Measurements from ENCODE around the gene TMEM63C. TPM values are rescaled to one million over a fixed set of nuclear protein-coding genes. Genes with fewer than 3 reads are reported as not detected.

The TMEM63C gene
- total RNA-seq, 2 donors from 2014 or later = under 0.01 TPM; not detected in 1

- Histone ChIP-seq H3K27ac (no peak overlapping the region), H3K4me1 (ENCODE audit: control insufficient read depth in 1 of 2, low read depth in 2 of 2) (no peaks in the 10 kb centered on the region), H3K27me3 (replicated peaks; ENCODE audit: insufficient read depth) (no peaks in the 10 kb centered on the region), H3K4me3 (no peak overlapping the region), H3K9me3 (no peaks in the 10 kb centered on the region), H3K36me3 (no peaks in the 10 kb centered on the region)
- TF ChIP-seq CTCF (IDR thresholded peaks at IDR 0.05) = no peak
- DNase-seq (ENCODE audit: low spot score) = no peak
- no peak for ATAC-seq (ENCODE audit: insufficient number of reproducible peaks, low FRiP score, low read depth)
Observed at GRCh38 chr14:77260199-77260598, 78.6 kb downstream of the TMEM63C start.

- ATAC-seq (ENCODE audit: insufficient number of reproducible peaks, low FRiP score, low read depth) = no peak
- no peaks in the 10 kb centered on the region for H3K36me3 ChIP-seq
- DNase-seq (ENCODE audit: low spot score) = no peak
Observed at GRCh38 chr14:77260631-77261030, 79.0 kb downstream of the TMEM63C start.

GRCh38 chr14:77264466-77265186 lies 83.0 kb downstream of the TMEM63C start:
- no peaks in the 10 kb centered on the region for H3K27me3 ChIP-seq (replicated peaks; ENCODE audit: insufficient read depth)
- ATAC-seq (ENCODE audit: insufficient number of reproducible peaks, low FRiP score, low read depth) (no peak), DNase-seq (ENCODE audit: low spot score) (no peak)
- H3K9me3 ChIP-seq = peaks cover 4% of the 10 kb centered on the region
- H3K4me3 ChIP-seq = no peak overlapping the region
- H3K36me3 ChIP-seq = no peaks in the 10 kb centered on the region
- no peak for TF ChIP-seq CTCF (IDR thresholded peaks at IDR 0.05)
- H3K4me1 ChIP-seq (ENCODE audit: control insufficient read depth in 1 of 2, low read depth in 2 of 2) = no peaks in the 10 kb centered on the region
- H3K27ac ChIP-seq = no peak overlapping the region

More at GRCh38 chr14:77260631-77261030, 79.0 kb downstream of the TMEM63C start:
- H3K4me1 ChIP-seq (ENCODE audit: control insufficient read depth in 1 of 2, low read depth in 2 of 2) = no peaks in the 10 kb centered on the region
- no peak for TF ChIP-seq CTCF (IDR thresholded peaks at IDR 0.05)
- H3K4me3 ChIP-seq = no peak overlapping the region
- no peak overlapping the region for H3K27ac ChIP-seq
- H3K27me3 ChIP-seq (replicated peaks; ENCODE audit: insufficient read depth) = no peaks in the 10 kb centered on the region
- no peaks in the 10 kb centered on the region for H3K9me3 ChIP-seq

GRCh38 chr14:77265187-77265515 lies 83.6 kb downstream of the TMEM63C start:
- Histone ChIP-seq H3K36me3 (no peaks in the 10 kb centered on the region), H3K4me3 (no peak overlapping the region), H3K9me3 (peaks cover 4% of the 10 kb centered on the region), H3K27me3 (replicated peaks; ENCODE audit: insufficient read depth) (no peaks in the 10 kb centered on the region), H3K4me1 (ENCODE audit: control insufficient read depth in 1 of 2, low read depth in 2 of 2) (no peaks in the 10 kb centered on the region), H3K27ac (no peak overlapping the region)
- TF ChIP-seq CTCF (IDR thresholded peaks at IDR 0.05) = no peak
- DNase-seq (ENCODE audit: low spot score) (no peak), ATAC-seq (ENCODE audit: insufficient number of reproducible peaks, low FRiP score, low read depth) (no peak)

- H3K27me3 ChIP-seq (replicated peaks; ENCODE audit: insufficient read depth) = no peaks in the 10 kb centered on the region
- peaks cover 4% of the 10 kb centered on the region for H3K9me3 ChIP-seq
- no peak overlapping the region for H3K4me3 ChIP-seq
- no peaks in the 10 kb centered on the region for H3K36me3 ChIP-seq
- no peak for TF ChIP-seq CTCF (IDR thresholded peaks at IDR 0.05)
- no peak overlapping the region for H3K27ac ChIP-seq
- DNase-seq (ENCODE audit: low spot score) (no peak), ATAC-seq (ENCODE audit: insufficient number of reproducible peaks, low FRiP score, low read depth) (no peak)
- no peaks in the 10 kb centered on the region for H3K4me1 ChIP-seq (ENCODE audit: control insufficient read depth in 1 of 2, low read depth in 2 of 2)
Observed at GRCh38 chr14:77265561-77266335, 84.2 kb downstream of the TMEM63C start.

Data from thoracic aorta (tissue), 2 donors.